HepG2 (cell line): ENCODE data around the gene ZBTB20.

Experiments used
- CTCF ChIP-seq: sonication (generic); formaldehyde crosslinking; IDR thresholded peaks from 2 replicates; pipeline ENCODE4 v1.5.0; 2020; ENCODE audit warnings: mild to moderate bottlenecking, missing genetic modification reagents, moderate library complexity
- GMEB2 ChIP-seq: IDR thresholded peaks from 2 replicates; pipeline ENCODE4 v1.6.1; 2016; ENCODE audit warnings: missing biosample characterization, missing genetic modification reagents, low read depth
- GRHL1 ChIP-seq: sonication (generic); formaldehyde crosslinking; conservative IDR thresholded peaks from 2 replicates; pipeline ENCODE4 v1.8.0; 2022; ENCODE audit warnings: missing genetic modification reagents
- KLF15 ChIP-seq: sonication (generic); formaldehyde crosslinking; IDR thresholded peaks from 2 replicates; pipeline ENCODE4 v1.8.1; 2023; ENCODE audit warnings: borderline replicate concordance, mild to moderate bottlenecking, inconsistent platforms, missing genetic modification reagents, mixed read lengths
- MAX ChIP-seq: IDR thresholded peaks from 2 replicates; pipeline ENCODE4 v1.6.1; 2012; ENCODE audit warnings: inconsistent platforms
- NR1H2 ChIP-seq: sonication (generic); formaldehyde crosslinking; IDR thresholded peaks from 2 replicates; pipeline ENCODE4 v1.8.1; 2022; ENCODE audit warnings: low read depth, missing genetic modification reagents, borderline replicate concordance
- POLR2A ChIP-seq, 2 experiments: IDR thresholded peaks; 2 replicates each; pipeline ENCODE4 v1.6.1; 2011; ENCODE audit warnings: low read depth in 2 of 2, low read length in 2 of 2, mild to moderate bottlenecking in 1 of 2, moderate library complexity in 1 of 2; ENCODE audit not compliant: insufficient read depth in 1 of 2
- SMC3 ChIP-seq: IDR thresholded peaks from 2 replicates; pipeline ENCODE4 v1.6.1; 2011; ENCODE audit warnings: low read length, improper control_type of control experiment
- ZBTB8A ChIP-seq: sonication (generic); formaldehyde crosslinking; IDR thresholded peaks from 2 replicates; pipeline ENCODE4 v1.4.0; 2020; ENCODE audit warnings: mild to moderate bottlenecking, low read depth, missing genetic modification reagents, borderline replicate concordance
- ZNF326 ChIP-seq: sonication (generic); formaldehyde crosslinking; IDR thresholded peaks from 2 replicates; pipeline ENCODE4 v1.4.0; 2020; ENCODE audit warnings: missing genetic modification reagents, borderline replicate concordance
- ZNF740 ChIP-seq: sonication (generic); formaldehyde crosslinking; IDR thresholded peaks from 2 replicates; pipeline ENCODE4 v1.4.0; 2020; ENCODE audit warnings: missing genetic modification reagents

GRCh38 chr3:114331710-114332109 is 815.4 kb downstream of the ZBTB20 start:
- TF ChIP-seq ZBTB8A (CRISPR knock-in tag) (no peak), CTCF (CRISPR knock-in tag) (no peak), POLR2A (IDR thresholded peaks at IDR 0.05; ENCODE audit: insufficient read depth in 1 of 2, low read depth in 2 of 2, low read length in 2 of 2) (no peak), KLF15 (no peak), GMEB2 (CRISPR knock-in tag) (no peak), NR1H2 (CRISPR knock-in tag) (no peak), GRHL1 (CRISPR knock-in tag) (no peak), ZNF326 (no peak), MAX (no peak), SMC3 (no peak), ZNF740 (no peak)
